HCT116 (cell line): ENCODE results near the gene RBM23.

Experiments
- SP1 ChIP-seq: IDR thresholded peaks from 2 replicates; pipeline ENCODE4 v1.6.1; 2012; ENCODE audit warnings: low read depth
- ZNF274 ChIP-seq: fragments of 200-500 bp; sonication (Bioruptor generic); IDR thresholded peaks from 2 replicates; pipeline ENCODE4 v1.6.1; 2014; ENCODE audit warnings: mild to moderate bottlenecking, low read depth, low read length, inconsistent platforms

DNA sequence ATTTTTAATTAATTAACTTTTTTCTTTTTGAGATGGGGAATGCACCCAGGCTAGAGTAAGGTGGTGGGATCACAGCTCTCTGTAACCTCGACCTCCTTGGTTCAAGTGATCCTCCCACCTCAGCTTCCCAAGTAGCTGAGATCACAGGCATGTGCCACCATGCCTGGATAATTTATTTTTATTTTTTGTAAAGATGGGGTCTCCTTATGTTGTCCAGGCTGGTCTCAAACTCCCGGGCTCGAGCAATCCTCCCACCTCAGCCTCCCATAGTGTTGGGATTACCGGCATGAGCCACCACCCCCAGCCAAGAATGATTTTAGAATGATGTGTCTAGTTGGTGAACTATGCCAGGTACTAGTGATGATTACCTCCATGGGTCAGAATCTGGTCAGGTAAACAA, 54.0 kb downstream of the RBM23 start:
- TF ChIP-seq SP1 = no peak
- TF ChIP-seq ZNF274 = no peak
